Measurements from ENCODE around the gene TMEM239. TPM values are rescaled to one million over a fixed set of nuclear protein-coding genes. Genes with fewer than 3 reads are reported as not detected.

Gene TMEM239
- total RNA-seq, 1 donor from 2014 or later, result not detected

GRCh38 chr20:2797136-2797983 is 18.8 kb upstream of the TMEM239 start:
- Mint-ChIP-seq H3K4me3 (ENCODE audit: unreplicated experiment) (no peak overlapping the region), H3K4me1 (ENCODE audit: low read depth, unreplicated experiment) (peaks cover 7% of the 10 kb centered on the region), H3K27ac (ENCODE audit: unreplicated experiment) (no peak overlapping the region), H3K27me3 (ENCODE audit: unreplicated experiment) (peaks cover 21% of the 10 kb centered on the region), H3K36me3 (ENCODE audit: unreplicated experiment) (peaks cover 6% of the 10 kb centered on the region), H3K9me3 (ENCODE audit: unreplicated experiment) (peaks cover 3% of the 10 kb centered on the region)
- DNase-seq, result no peak
- TF ChIP-seq CTCF (IDR thresholded peaks at IDR 0.05; ENCODE audit: partially characterized antibody, unreplicated experiment), result no peak

GRCh38 chr20:2798095-2798805 is 17.9 kb upstream of the TMEM239 start:
- Mint-ChIP-seq H3K4me1 (ENCODE audit: low read depth, unreplicated experiment) (peaks cover 7% of the 10 kb centered on the region), H3K27me3 (ENCODE audit: unreplicated experiment) (peaks cover 24% of the 10 kb centered on the region), H3K9me3 (ENCODE audit: unreplicated experiment) (peaks cover 3% of the 10 kb centered on the region), H3K36me3 (ENCODE audit: unreplicated experiment) (peaks cover 7% of the 10 kb centered on the region), H3K4me3 (ENCODE audit: unreplicated experiment) (no peak overlapping the region), H3K27ac (ENCODE audit: unreplicated experiment) (no peak overlapping the region)
- DNase-seq, result no peak
- no peak for TF ChIP-seq CTCF (IDR thresholded peaks at IDR 0.05; ENCODE audit: partially characterized antibody, unreplicated experiment)

DNA sequence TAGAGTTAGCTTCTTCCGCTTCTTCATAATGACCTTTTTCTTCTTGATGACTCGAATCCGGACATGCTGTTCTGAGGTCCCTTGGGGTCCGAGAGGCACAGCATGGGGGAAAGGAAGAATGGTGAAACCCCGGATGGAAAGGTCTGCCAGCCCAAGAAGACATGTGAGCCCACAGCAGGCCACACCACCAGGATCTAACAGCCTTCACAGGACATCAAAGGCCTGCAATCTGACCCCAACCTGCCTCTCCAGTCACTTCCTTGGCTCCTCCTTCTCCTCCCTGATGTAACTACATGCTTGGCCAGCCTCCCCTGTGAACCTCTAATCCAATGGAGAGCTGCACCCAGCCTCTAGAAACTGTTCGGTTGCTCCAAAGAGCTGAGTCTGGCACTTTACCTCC is 17.4 kb upstream of the TMEM239 start:
- TF ChIP-seq CTCF (IDR thresholded peaks at IDR 0.05; ENCODE audit: partially characterized antibody, unreplicated experiment), result no peak
- no peak for DNase-seq
- Mint-ChIP-seq H3K4me1 (ENCODE audit: low read depth, unreplicated experiment) (peaks cover 7% of the 10 kb centered on the region), H3K9me3 (ENCODE audit: unreplicated experiment) (peaks cover 3% of the 10 kb centered on the region), H3K4me3 (ENCODE audit: unreplicated experiment) (peak overlapping the region; percentile 91), H3K36me3 (ENCODE audit: unreplicated experiment) (peaks cover 5% of the 10 kb centered on the region), H3K27ac (ENCODE audit: unreplicated experiment) (no peak overlapping the region), H3K27me3 (ENCODE audit: unreplicated experiment) (peaks cover 24% of the 10 kb centered on the region)

DNA sequence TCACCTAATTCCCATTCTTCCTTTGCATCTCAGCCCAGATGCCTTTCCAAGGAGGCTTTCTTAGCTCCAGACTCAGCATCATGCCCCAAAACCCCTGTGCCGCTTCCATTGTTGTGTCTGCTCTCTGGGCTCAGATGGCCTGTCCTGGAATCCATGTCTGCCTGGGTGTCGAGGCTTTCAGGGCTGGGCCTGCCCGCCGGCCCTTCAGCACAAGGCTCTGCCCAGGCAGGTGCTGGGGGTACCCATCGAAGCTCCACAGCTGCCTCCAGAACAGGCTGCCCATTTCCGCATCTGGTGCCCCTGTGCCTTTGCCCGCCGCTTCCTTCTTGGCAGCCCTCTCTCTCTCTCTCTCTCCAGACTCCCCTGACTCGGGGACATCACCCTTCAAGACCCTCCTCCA is 16.9 kb upstream of the TMEM239 start:
- Mint-ChIP-seq H3K27me3 (ENCODE audit: unreplicated experiment) (peaks cover 26% of the 10 kb centered on the region), H3K4me3 (ENCODE audit: unreplicated experiment) (peak overlapping the region; percentile 91), H3K4me1 (ENCODE audit: low read depth, unreplicated experiment) (peaks cover 7% of the 10 kb centered on the region), H3K36me3 (ENCODE audit: unreplicated experiment) (peaks cover 5% of the 10 kb centered on the region), H3K9me3 (ENCODE audit: unreplicated experiment) (peaks cover 3% of the 10 kb centered on the region), H3K27ac (ENCODE audit: unreplicated experiment) (peak overlapping the region; percentile 69)
- TF ChIP-seq CTCF (IDR thresholded peaks at IDR 0.05; ENCODE audit: partially characterized antibody, unreplicated experiment), result no peak
- no peak for DNase-seq

Measured in glutamatergic neuron (in vitro differentiated cells).